Activated B cell treated with CpG ODN at 0.5 μM for 24 hours (primary cell): ENCODE measurements around the gene CCNY. TPM values are rescaled to one million over a fixed set of nuclear protein-coding genes. Genes with fewer than 3 reads are reported as not detected.

ENCODE experiments used
- ATAC-seq: fragments of 200-7000 bp; cut with Tn5 transposase; one replicate; pipeline ENCODE4 v1.10.0; 2021; ENCODE audit warnings: low read depth, mild to moderate bottlenecking, moderate library complexity
- CTCF ChIA-PET: fragments of 350-600 bp; sonication (Branson Sonifier 250); formaldehyde crosslinking; loops from one replicate; lab custom pipeline; 2021; ENCODE audit warnings: antibody characterized with exemption; lab: Charles Lee
- POLR2A ChIA-PET: fragments of 350-600 bp; sonication (Branson Sonifier 250); formaldehyde crosslinking; loops from one replicate; lab custom pipeline; 2021; ENCODE audit warnings: antibody characterized with exemption; lab: Charles Lee
- DNase-seq: peaks from one replicate; pipeline ENCODE4 v3.0.0; 2022
- H3K27ac Mint-ChIP-seq: one replicate; pipeline ENCODE4 v1.8.0; 2020; ENCODE audit warnings: mixed read lengths
- H3K27me3 Mint-ChIP-seq: one replicate; pipeline ENCODE4 v1.8.0; 2021; ENCODE audit warnings: mixed read lengths
- H3K36me3 Mint-ChIP-seq: one replicate; pipeline ENCODE4 v1.8.0; 2021; ENCODE audit warnings: low read depth, mixed read lengths
- H3K4me1 Mint-ChIP-seq: one replicate; pipeline ENCODE4 v1.8.0; 2021; ENCODE audit warnings: mixed read lengths
- H3K4me3 Mint-ChIP-seq: one replicate; pipeline ENCODE4 v1.8.0; 2020; ENCODE audit warnings: mild to moderate bottlenecking, mixed read lengths
- H3K9me3 Mint-ChIP-seq: one replicate; pipeline ENCODE4 v1.8.0; 2020; ENCODE audit warnings: mixed read lengths
- CTCF ChIP-seq: fragments of 200-600 bp; IDR thresholded peaks from one replicate; pipeline ENCODE4 v1.8.0; 2022; ENCODE audit warnings: antibody characterized with exemption, mild to moderate bottlenecking
- intact Hi-C: fragments of 100-400 bp; cut with micrococcal nuclease; formaldehyde crosslinking; loops from one replicate; pipeline ENCODE4 v1.15.1; 2024
- total RNA-seq: library from RNA; stranded (reverse); gene quantifications from 2 replicates; pipeline ENCODE4 v1.2.3, GENCODE V29; 2022

CCNY gene
- total RNA-seq, 1 donor from 2014 or later: 69.2 TPM

- Mint-ChIP-seq H3K36me3 (peaks cover 59% of the 10 kb centered on the region), H3K4me3 (no peak overlapping the region), H3K4me1 (peaks cover 10% of the 10 kb centered on the region), H3K9me3 (peaks cover 9% of the 10 kb centered on the region), H3K27ac (no peak overlapping the region), H3K27me3 (no peaks in the 10 kb centered on the region)
- ATAC-seq (no peak), DNase-seq (no peak)
- TF ChIP-seq CTCF: no peak
- ChIA-PET POLR2A (no interaction called here), CTCF (no interaction called here)
- intact Hi-C loops: no loop called here
Observed at GRCh38 chr10:35542303-35542702, 206.0 kb downstream of the CCNY start.

- no peak for TF ChIP-seq CTCF
- no peak for DNase-seq
- ChIA-PET POLR2A (no interaction called here), CTCF (no interaction called here)
- H3K4me3 Mint-ChIP-seq: no peak overlapping the region
- no peaks in the 10 kb centered on the region for H3K9me3 Mint-ChIP-seq
- H3K4me1 Mint-ChIP-seq: peaks cover 7% of the 10 kb centered on the region
- H3K27me3 Mint-ChIP-seq: no peaks in the 10 kb centered on the region
- no peak overlapping the region for H3K27ac Mint-ChIP-seq
- intact Hi-C loops: no loop called here
- no peak for ATAC-seq
- H3K36me3 Mint-ChIP-seq: peaks cover 49% of the 10 kb centered on the region
Observed at GRCh38 chr10:35545079-35545657, 208.9 kb downstream of the CCNY start.

GRCh38 chr10:35545878-35546590, 209.7 kb downstream of the CCNY start:
- intact Hi-C loops: no loop called here
- no peaks in the 10 kb centered on the region for H3K9me3 Mint-ChIP-seq
- no peak overlapping the region for H3K27ac Mint-ChIP-seq
- POLR2A ChIA-PET: no interaction called here
- H3K4me3 Mint-ChIP-seq: no peak overlapping the region
- no peak for TF ChIP-seq CTCF
- CTCF ChIA-PET: interaction anchor here (1.0 to 1.6 kb wide), 3 partner anchors 15 to 326 kb away, joined by 3 to 5 read pairs (median 4); no protein-coding TSS in a partner anchor
- DNase-seq (no peak), ATAC-seq (no peak)
- H3K36me3 Mint-ChIP-seq: peaks cover 52% of the 10 kb centered on the region
- no peaks in the 10 kb centered on the region for H3K27me3 Mint-ChIP-seq
- H3K4me1 Mint-ChIP-seq: no peaks in the 10 kb centered on the region

GRCh38 chr10:35546824-35547225, 210.5 kb downstream of the CCNY start:
- Mint-ChIP-seq H3K4me3 (no peak overlapping the region), H3K27ac (no peak overlapping the region), H3K9me3 (no peaks in the 10 kb centered on the region), H3K36me3 (peaks cover 51% of the 10 kb centered on the region), H3K27me3 (no peaks in the 10 kb centered on the region), H3K4me1 (no peaks in the 10 kb centered on the region)
- CTCF ChIA-PET: interaction anchor here (1.0 to 1.6 kb wide), 3 partner anchors 14 to 327 kb away, joined by 3 to 5 read pairs (median 4); no protein-coding TSS in a partner anchor
- intact Hi-C loops: no loop called here
- ATAC-seq (no peak), DNase-seq (no peak)
- no peak for TF ChIP-seq CTCF
- POLR2A ChIA-PET: no interaction called here

- TF ChIP-seq CTCF: no peak
- H3K36me3 Mint-ChIP-seq: peaks cover 50% of the 10 kb centered on the region
- intact Hi-C loops: no loop called here
- H3K9me3 Mint-ChIP-seq: no peaks in the 10 kb centered on the region
- no peak overlapping the region for H3K4me3 Mint-ChIP-seq
- H3K27ac Mint-ChIP-seq: no peak overlapping the region
- ChIA-PET POLR2A (no interaction called here), CTCF (interaction anchor here (1.4 to 3.3 kb wide), 2 partner anchors 10 to 11 kb away, joined by 7 to 16 read pairs; no protein-coding TSS in a partner anchor)
- H3K27me3 Mint-ChIP-seq: no peaks in the 10 kb centered on the region
- peaks cover 32% of the 10 kb centered on the region for H3K4me1 Mint-ChIP-seq
- no peak for DNase-seq
- no peak for ATAC-seq
Observed at GRCh38 chr10:35552650-35553342, 216.5 kb downstream of the CCNY start.
